Activated CD8-positive, alpha-beta T cell treated with anti-CD3 and anti-CD28 coated beads for 36 hours (primary cell): Measurements from ENCODE around the gene LRIG1. TPM values are rescaled to one million over a fixed set of nuclear protein-coding genes. Genes with fewer than 3 reads are reported as not detected.

Source experiments
- ATAC-seq: fragments of 200-7000 bp; cut with Tn5 transposase; one replicate; pipeline ENCODE4 v1.10.0; 2021; ENCODE audit warnings: mild to moderate bottlenecking, moderate library complexity
- CTCF ChIA-PET: fragments of 350-600 bp; sonication (Branson Sonifier 250); formaldehyde crosslinking; loops from one replicate; lab custom pipeline; 2021; ENCODE audit warnings: antibody characterized with exemption; lab: Charles Lee
- POLR2A ChIA-PET: fragments of 350-600 bp; sonication (Branson Sonifier 250); formaldehyde crosslinking; loops from one replicate; lab custom pipeline; 2021; ENCODE audit warnings: antibody characterized with exemption; lab: Charles Lee
- DNase-seq: peaks from one replicate; pipeline ENCODE4 v3.0.0-alpha.2; 2020
- H3K27ac Mint-ChIP-seq: one replicate; pipeline ENCODE4 v1.8.0; 2021; ENCODE audit warnings: mild to moderate bottlenecking, mixed read lengths
- H3K27me3 Mint-ChIP-seq: one replicate; pipeline ENCODE4 v1.8.0; 2021; ENCODE audit warnings: mixed read lengths
- H3K36me3 Mint-ChIP-seq: one replicate; pipeline ENCODE4 v1.8.0; 2021; ENCODE audit warnings: low read depth, mixed read lengths
- H3K4me1 Mint-ChIP-seq: one replicate; pipeline ENCODE4 v1.8.0; 2021; ENCODE audit warnings: low read depth, mixed read lengths
- H3K4me3 Mint-ChIP-seq: one replicate; pipeline ENCODE4 v1.8.0; 2021; ENCODE audit warnings: mild to moderate bottlenecking, moderate library complexity, mixed read lengths
- H3K9me3 Mint-ChIP-seq: one replicate; pipeline ENCODE4 v1.8.0; 2021; ENCODE audit warnings: mixed read lengths
- intact Hi-C: fragments of 100-400 bp; cut with micrococcal nuclease; formaldehyde crosslinking; loops from one replicate; pipeline ENCODE4 v1.10.0; 2022
- total RNA-seq, 2 experiments: library from RNA; stranded (reverse); gene quantifications; one replicate each; pipeline ENCODE4 v1.2.3, GENCODE V29; 2021
- TF ChIP-seq, protein P1 (sequence below): fragments of 200-600 bp; IDR thresholded peaks from one replicate; pipeline ENCODE4 v1.8.0; 2022; ENCODE audit warnings: antibody characterized with exemption, mild to moderate bottlenecking

LRIG1 gene
- total RNA-seq, 2 experiments from 2014 or later, result 12.7 to 13.0 TPM

GRCh38 chr3:66518644-66519043, 17.8 kb upstream of the LRIG1 start:
- Mint-ChIP-seq H3K27me3 (peaks cover 5% of the 10 kb centered on the region), H3K4me3 (no peak overlapping the region), H3K36me3 (no peaks in the 10 kb centered on the region), H3K9me3 (no peaks in the 10 kb centered on the region), H3K4me1 (no peaks in the 10 kb centered on the region), H3K27ac (no peak overlapping the region)
- ChIA-PET POLR2A (no interaction called here), CTCF (no interaction called here)
- no peak for DNase-seq
- no peak for ATAC-seq
- intact Hi-C loops, result no loop called here
- TF ChIP-seq, protein P1, sequence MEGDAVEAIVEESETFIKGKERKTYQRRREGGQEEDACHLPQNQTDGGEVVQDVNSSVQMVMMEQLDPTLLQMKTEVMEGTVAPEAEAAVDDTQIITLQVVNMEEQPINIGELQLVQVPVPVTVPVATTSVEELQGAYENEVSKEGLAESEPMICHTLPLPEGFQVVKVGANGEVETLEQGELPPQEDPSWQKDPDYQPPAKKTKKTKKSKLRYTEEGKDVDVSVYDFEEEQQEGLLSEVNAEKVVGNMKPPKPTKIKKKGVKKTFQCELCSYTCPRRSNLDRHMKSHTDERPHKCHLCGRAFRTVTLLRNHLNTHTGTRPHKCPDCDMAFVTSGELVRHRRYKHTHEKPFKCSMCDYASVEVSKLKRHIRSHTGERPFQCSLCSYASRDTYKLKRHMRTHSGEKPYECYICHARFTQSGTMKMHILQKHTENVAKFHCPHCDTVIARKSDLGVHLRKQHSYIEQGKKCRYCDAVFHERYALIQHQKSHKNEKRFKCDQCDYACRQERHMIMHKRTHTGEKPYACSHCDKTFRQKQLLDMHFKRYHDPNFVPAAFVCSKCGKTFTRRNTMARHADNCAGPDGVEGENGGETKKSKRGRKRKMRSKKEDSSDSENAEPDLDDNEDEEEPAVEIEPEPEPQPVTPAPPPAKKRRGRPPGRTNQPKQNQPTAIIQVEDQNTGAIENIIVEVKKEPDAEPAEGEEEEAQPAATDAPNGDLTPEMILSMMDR, result no peak

- H3K27ac Mint-ChIP-seq, result no peak overlapping the region
- intact Hi-C loops, result no loop called here
- POLR2A ChIA-PET, result interaction anchor here (1.4 kb wide), 1 partner anchor 11 kb away, joined by 4 read pairs; no protein-coding TSS in a partner anchor
- H3K36me3 Mint-ChIP-seq, result no peaks in the 10 kb centered on the region
- H3K9me3 Mint-ChIP-seq, result no peaks in the 10 kb centered on the region
- CTCF ChIA-PET, result no interaction called here
- H3K27me3 Mint-ChIP-seq, result peaks cover 7% of the 10 kb centered on the region
- no peaks in the 10 kb centered on the region for H3K4me1 Mint-ChIP-seq
- ATAC-seq, result no peak
- DNase-seq, result no peak
- H3K4me3 Mint-ChIP-seq, result no peak overlapping the region
- TF ChIP-seq, protein P1, result no peak
Observed at GRCh38 chr3:66518126-66518525, 17.3 kb upstream of the LRIG1 start.

- ATAC-seq (no peak), DNase-seq (no peak)
- Mint-ChIP-seq H3K4me3 (no peak overlapping the region), H3K4me1 (no peaks in the 10 kb centered on the region), H3K9me3 (no peaks in the 10 kb centered on the region), H3K27me3 (peaks cover 7% of the 10 kb centered on the region), H3K36me3 (no peaks in the 10 kb centered on the region), H3K27ac (no peak overlapping the region)
- intact Hi-C loops, result no loop called here
- ChIA-PET CTCF (no interaction called here), POLR2A (interaction anchor here (1.4 kb wide), 1 partner anchor 12 kb away, joined by 4 read pairs; no protein-coding TSS in a partner anchor)
- TF ChIP-seq, protein P1, result no peak
Observed at GRCh38 chr3:66517241-66517640, 16.4 kb upstream of the LRIG1 start.

DNA sequence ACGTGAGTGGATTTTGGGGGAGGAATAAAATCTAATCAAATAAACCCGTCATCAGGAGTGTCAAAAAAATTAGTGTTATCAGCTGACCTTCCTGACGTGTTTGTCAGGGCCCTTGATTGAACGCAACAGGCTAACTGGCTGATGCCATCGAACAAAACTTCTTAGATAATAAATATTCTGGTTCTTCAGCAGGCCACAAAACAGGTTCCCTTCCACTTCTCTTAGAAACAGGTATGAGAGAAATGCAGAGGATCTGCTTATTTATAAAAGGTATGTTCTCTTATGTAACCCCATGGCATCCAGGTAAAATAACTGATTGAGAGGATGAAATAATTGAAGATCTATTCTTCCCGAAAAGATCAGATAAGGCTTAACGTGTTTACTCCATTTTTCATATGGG, 7.6 kb upstream of the LRIG1 start:
- H3K4me3 Mint-ChIP-seq, result no peak overlapping the region
- peaks cover 8% of the 10 kb centered on the region for H3K27me3 Mint-ChIP-seq
- H3K36me3 Mint-ChIP-seq, result no peaks in the 10 kb centered on the region
- TF ChIP-seq, protein P1, result no peak
- ChIA-PET POLR2A (interaction anchor here (1.0 to 1.2 kb wide), 2 partner anchors 9 to 45 kb away, joined by 3 to 4 read pairs; no protein-coding TSS in a partner anchor), CTCF (interaction anchor here (1.9 kb wide), 1 partner anchor 101 kb away, joined by 10 read pairs; no protein-coding TSS in a partner anchor)
- H3K9me3 Mint-ChIP-seq, result no peaks in the 10 kb centered on the region
- ATAC-seq, result no peak
- no peak overlapping the region for H3K27ac Mint-ChIP-seq
- intact Hi-C loops, result no loop called here
- no peaks in the 10 kb centered on the region for H3K4me1 Mint-ChIP-seq
- no peak for DNase-seq

GRCh38 chr3:66507423-66508260, 6.8 kb upstream of the LRIG1 start:
- ATAC-seq (no peak), DNase-seq (no peak)
- ChIA-PET POLR2A (interaction anchor here (1.0 to 1.2 kb wide), 2 partner anchors 8 to 44 kb away, joined by 3 to 4 read pairs; no protein-coding TSS in a partner anchor), CTCF (no interaction called here)
- intact Hi-C loops, result no loop called here
- Mint-ChIP-seq H3K27ac (no peak overlapping the region), H3K4me3 (no peak overlapping the region), H3K27me3 (peaks cover 8% of the 10 kb centered on the region), H3K4me1 (peaks cover 2% of the 10 kb centered on the region), H3K9me3 (no peaks in the 10 kb centered on the region), H3K36me3 (no peaks in the 10 kb centered on the region)
- TF ChIP-seq, protein P1, result no peak
